A673 (cell line): ENCODE measurements around the gene ZNF831. TPM values are rescaled to one million over a fixed set of nuclear protein-coding genes. Genes with fewer than 3 reads are reported as not detected.
A peak's percentile ranks its signal among the peaks of the same experiment; 100 is the strongest.

Experiments
- Bru-seq: library from RNA; stranded (reverse); fragments of 400-500 nt; gene quantifications from one replicate; lab custom pipeline; 2021; lab: Mats Ljungman, UMichigan
- BruChase-seq, 2 experiments: library from RNA; stranded (reverse); fragments of 400-500 nt; gene quantifications; one replicate each; lab custom pipeline; 2021; lab: Mats Ljungman, UMichigan
- BruUV-seq: library from RNA; stranded (reverse); fragments of 400-500 nt; replicated peaks from 2 replicates; lab custom pipeline; 2021; lab: Mats Ljungman, UMichigan
- CTCF ChIA-PET: fragments of 300-600 bp; sonication (Branson Sonifier 250); formaldehyde crosslinking; loops from one replicate; lab custom pipeline; 2022; ENCODE audit warnings: antibody characterized with exemption; lab: Charles Lee
- POLR2A ChIA-PET: fragments of 300-600 bp; sonication (Branson Sonifier 250); formaldehyde crosslinking; loops from one replicate; lab custom pipeline; 2022; ENCODE audit warnings: antibody characterized with exemption; ENCODE audit not compliant: low non-redundant PET; lab: Charles Lee
- DNase-seq: peaks from one replicate; pipeline ENCODE4 v3.0.0-alpha.2; 2015; ENCODE audit warnings: low spot score
- H3K27ac ChIP-seq: fragments of 200-600 bp; sonication (generic); 2 replicates; pipeline ENCODE4 v1.5.1; 2016; ENCODE audit warnings: mixed run types, low read depth, mild to moderate bottlenecking, mixed read lengths, antibody characterized with exemption, low read length; ENCODE audit not compliant: poor library complexity, severe bottlenecking
- H3K27me3 ChIP-seq: fragments of 200-600 bp; sonication (generic); replicated peaks from 2 replicates; pipeline ENCODE4 v1.6.1; 2017; ENCODE audit warnings: mixed run types, low read depth, mild to moderate bottlenecking, mixed read lengths, antibody characterized with exemption, low read length; ENCODE audit not compliant: insufficient read depth, poor library complexity
- H3K36me3 ChIP-seq: fragments of 200-600 bp; sonication (generic); 2 replicates; pipeline ENCODE4 v1.6.1; 2016; ENCODE audit warnings: mixed run types, mild to moderate bottlenecking, mixed read lengths, antibody characterized with exemption, low read length; ENCODE audit not compliant: insufficient read depth, poor library complexity, severe bottlenecking
- H3K4me1 ChIP-seq: fragments of 200-600 bp; sonication (generic); 2 replicates; pipeline ENCODE4 v1.6.1; 2017; ENCODE audit warnings: mixed run types, mild to moderate bottlenecking, mixed read lengths, antibody characterized with exemption, low read length; ENCODE audit not compliant: insufficient read depth, poor library complexity, severe bottlenecking
- H3K4me3 ChIP-seq: fragments of 200-600 bp; sonication (generic); 2 replicates; pipeline ENCODE4 v1.5.1; 2016; ENCODE audit warnings: low read depth, mixed run types, mild to moderate bottlenecking, mixed read lengths, low read length; ENCODE audit not compliant: poor library complexity, severe bottlenecking
- H3K9me3 ChIP-seq: fragments of 200-600 bp; sonication (generic); 2 replicates; pipeline ENCODE4 v1.6.1; 2016; ENCODE audit warnings: mixed run types, low read depth, mild to moderate bottlenecking, mixed read lengths, antibody characterized with exemption, low read length; ENCODE audit not compliant: poor library complexity, severe bottlenecking
- EZH2 ChIP-seq: fragments of 200-600 bp; sonication (generic); IDR thresholded peaks from 2 replicates; pipeline ENCODE4 v1.6.1; 2017; ENCODE audit warnings: borderline replicate concordance, low read depth, mild to moderate bottlenecking, mixed read lengths, antibody characterized with exemption, low read length; ENCODE audit not compliant: poor library complexity, severe bottlenecking
- intact Hi-C: fragments of 100-400 bp; cut with micrococcal nuclease; formaldehyde crosslinking; loops from one replicate; pipeline ENCODE4 v1.10.0; 2022; ENCODE audit not compliant: unreplicated experiment
- long read RNA-seq: library from polyadenylated mRNA; stranded (forward); transcript quantifications from one replicate; pipeline ENCODE4 v2.0.0, GENCODE V29; 2022
- total RNA-seq: library from RNA; stranded (reverse); gene quantifications from 2 replicates; pipeline ENCODE4 v1.2.3, GENCODE V29; 2021
- TF ChIP-seq, protein P1 (sequence below): fragments of 300-800, 200-600 bp; sonication (generic); conservative IDR thresholded peaks from 2 replicates; pipeline ENCODE4 v1.5.1; 2017; ENCODE audit warnings: low read depth, mild to moderate bottlenecking, antibody characterized with exemption, low read length, moderate library complexity, mixed read lengths

Gene ZNF831
- total RNA-seq = not detected in 2 replicates
- Bru-seq, nascent RNA = percentile 5 among the genes with signal in this experiment
- percentile 1 among the genes with signal in this experiment for BruChase-seq, experiment 1, labeled RNA remaining after a 2-hour chase
- percentile 3 among the genes with signal in this experiment for BruChase-seq, experiment 2, labeled RNA remaining after a 6-hour chase
- long read RNA-seq = 0 reads

DNA sequence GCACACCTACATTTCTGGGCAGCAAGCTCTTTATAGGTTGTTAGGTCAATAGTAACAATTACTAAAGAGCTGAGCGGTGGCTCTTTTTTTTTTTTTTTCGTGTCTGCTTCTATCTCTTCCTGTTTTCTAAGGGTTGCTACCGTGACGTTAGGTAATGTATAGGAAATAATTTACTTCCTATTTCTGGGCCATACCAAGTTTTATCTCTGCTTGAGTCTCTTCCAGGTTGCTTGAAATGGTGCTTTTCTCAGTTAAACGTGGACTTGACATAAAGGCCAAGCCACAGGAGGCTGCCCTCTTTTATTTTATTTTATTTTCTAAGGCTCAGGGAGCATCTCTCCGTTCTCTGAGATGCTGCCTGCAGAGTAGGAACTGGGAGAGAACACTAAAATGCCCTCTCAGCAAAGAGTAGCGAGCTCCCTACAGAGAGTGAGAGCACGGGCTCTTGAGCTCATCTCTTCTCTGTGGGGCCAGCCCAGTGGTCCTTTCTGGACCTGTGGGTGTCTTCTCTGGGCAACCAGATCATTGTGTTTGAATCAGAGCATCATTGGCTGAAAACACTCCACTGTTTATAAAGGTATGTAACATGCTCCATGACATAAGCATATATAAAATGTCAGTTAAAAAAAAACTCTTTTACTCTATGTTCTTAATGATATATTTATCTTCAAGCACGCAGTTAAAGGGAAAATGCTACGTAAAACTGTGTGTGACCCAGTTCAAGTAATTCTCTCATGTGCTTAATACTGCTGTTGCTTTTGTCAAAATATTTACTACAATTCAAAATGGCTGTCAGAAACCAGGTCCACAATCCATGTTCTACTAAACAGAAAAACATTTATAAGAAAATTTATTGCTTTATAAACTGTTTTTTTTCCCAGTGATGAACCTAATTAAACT, at the start of gene ZNF831:
Gene ZNF831, plus strand, starts transcription at position 191 of the 900 bp plus-strand sequence. CDS start 27,199 bp downstream, outside the sequence.
- ChIA-PET CTCF (no interaction called here), POLR2A (no interaction called here)
- DNase-seq = no peak
- Histone ChIP-seq H3K27ac (no peak within 1 kb of the TSS), H3K36me3 (no peaks in the 10 kb centered on the region), H3K4me1 (no peaks in the 10 kb centered on the region), H3K27me3 (peaks cover 31% of the 10 kb centered on the region), H3K4me3 (no peak within 1 kb of the TSS), H3K9me3 (no peaks in the 10 kb centered on the region)
- no TSS peak for BruUV-seq
- intact Hi-C loops = no loop called here
- TF ChIP-seq EZH2 = no peak
- TF ChIP-seq, protein P1, sequence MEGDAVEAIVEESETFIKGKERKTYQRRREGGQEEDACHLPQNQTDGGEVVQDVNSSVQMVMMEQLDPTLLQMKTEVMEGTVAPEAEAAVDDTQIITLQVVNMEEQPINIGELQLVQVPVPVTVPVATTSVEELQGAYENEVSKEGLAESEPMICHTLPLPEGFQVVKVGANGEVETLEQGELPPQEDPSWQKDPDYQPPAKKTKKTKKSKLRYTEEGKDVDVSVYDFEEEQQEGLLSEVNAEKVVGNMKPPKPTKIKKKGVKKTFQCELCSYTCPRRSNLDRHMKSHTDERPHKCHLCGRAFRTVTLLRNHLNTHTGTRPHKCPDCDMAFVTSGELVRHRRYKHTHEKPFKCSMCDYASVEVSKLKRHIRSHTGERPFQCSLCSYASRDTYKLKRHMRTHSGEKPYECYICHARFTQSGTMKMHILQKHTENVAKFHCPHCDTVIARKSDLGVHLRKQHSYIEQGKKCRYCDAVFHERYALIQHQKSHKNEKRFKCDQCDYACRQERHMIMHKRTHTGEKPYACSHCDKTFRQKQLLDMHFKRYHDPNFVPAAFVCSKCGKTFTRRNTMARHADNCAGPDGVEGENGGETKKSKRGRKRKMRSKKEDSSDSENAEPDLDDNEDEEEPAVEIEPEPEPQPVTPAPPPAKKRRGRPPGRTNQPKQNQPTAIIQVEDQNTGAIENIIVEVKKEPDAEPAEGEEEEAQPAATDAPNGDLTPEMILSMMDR = no peak

DNA sequence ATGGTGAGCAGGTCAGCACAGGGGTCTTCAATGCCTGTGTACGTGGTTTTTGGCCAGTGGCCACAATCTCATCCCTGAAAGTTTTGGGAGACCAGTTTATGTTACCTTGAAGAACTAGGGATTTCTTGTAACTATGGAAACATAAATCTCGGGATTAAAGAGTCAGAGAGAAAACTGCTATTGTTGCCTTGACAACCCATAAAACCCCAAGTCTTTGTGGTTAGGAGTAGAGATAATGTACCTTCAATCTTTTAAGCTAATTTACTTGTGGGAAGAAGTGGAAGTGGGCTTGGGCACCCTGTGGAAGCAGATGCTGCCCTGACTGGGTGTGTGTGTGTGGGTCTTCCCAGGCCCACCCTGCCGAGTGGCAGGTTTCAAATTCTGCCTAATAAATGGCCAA, 46.1 kb upstream of the ZNF831 start:
- Histone ChIP-seq H3K27me3 (no peaks in the 10 kb centered on the region), H3K9me3 (peaks cover 6% of the 10 kb centered on the region), H3K36me3 (no peaks in the 10 kb centered on the region), H3K27ac (no peak overlapping the region), H3K4me1 (peaks cover 3% of the 10 kb centered on the region), H3K4me3 (no peak overlapping the region)
- intact Hi-C loops = no loop called here
- no TSS peak for BruUV-seq
- no peak for DNase-seq
- ChIA-PET CTCF (no interaction called here), POLR2A (no interaction called here)
- no peak for TF ChIP-seq EZH2
- TF ChIP-seq, protein P1 = no peak

DNA sequence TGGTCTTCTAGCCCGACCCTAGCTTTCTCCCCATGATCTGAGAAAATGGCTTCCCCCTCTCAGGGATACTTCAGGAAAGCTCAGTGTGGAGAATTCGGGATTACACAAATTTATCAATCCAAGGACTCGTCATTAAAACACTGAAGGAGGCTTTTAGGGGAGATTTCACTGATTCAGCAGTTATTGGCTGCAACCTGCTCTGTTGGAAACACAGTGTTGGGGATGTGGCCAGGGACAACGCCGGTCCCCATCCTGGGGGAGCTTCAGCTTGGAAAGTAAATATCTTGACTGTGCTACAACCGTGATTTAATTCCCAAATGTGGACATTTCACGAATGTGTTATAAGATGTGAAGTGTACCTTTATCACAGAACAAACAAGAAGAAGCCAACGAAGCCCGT, 44.8 kb upstream of the ZNF831 start:
- no peak for DNase-seq
- Histone ChIP-seq H3K9me3 (peaks cover 6% of the 10 kb centered on the region), H3K27me3 (no peaks in the 10 kb centered on the region), H3K27ac (no peak overlapping the region), H3K4me3 (no peak overlapping the region), H3K36me3 (no peaks in the 10 kb centered on the region), H3K4me1 (peaks cover 16% of the 10 kb centered on the region)
- BruUV-seq = no TSS peak
- ChIA-PET POLR2A (no interaction called here), CTCF (no interaction called here)
- intact Hi-C loops = no loop called here
- no peak for TF ChIP-seq EZH2
- TF ChIP-seq, protein P1 = no peak
